ENCODE measurements around the gene ZSCAN32. TPM values are rescaled to one million over a fixed set of nuclear protein-coding genes. Genes with fewer than 3 reads are reported as not detected.

Gene ZSCAN32
- total and polyA plus RNA-seq, 2 of the 8 experiments (the other 6 are each of a cell fraction or from before 2014, with no cell fraction given): 13.4 to 22.0 TPM

GRCh38 chr16:3358871-3359270, 41.9 kb downstream of the ZSCAN32 start:
- Histone ChIP-seq H3K4me1 (replicated peaks in 1 of 4; ENCODE audit: control insufficient read depth in 3 of 4, insufficient read depth in 4 of 4, low read length in 3 of 4) (no peaks in the 10 kb centered on the region), H3K9me3 (ENCODE audit: insufficient read depth in 2 of 2, low read depth in 1 of 2, low read length in 1 of 2) (peaks cover 29 to 38% of the 10 kb centered on the region in 2 experiments), H3K4me2 (ENCODE audit: insufficient read depth in 1 of 2, low read depth in 2 of 2, low read length in 2 of 2) (no peak overlapping the region), H4K8ac (ENCODE audit: extremely low read depth, insufficient read depth, low read length) (no peak overlapping the region), H3K27me3 (replicated peaks in 1 of 4; ENCODE audit: control insufficient read depth in 3 of 4, extremely low read depth in 1 of 4, insufficient read depth in 3 of 4, low read length in 3 of 4) (peaks cover 0 to 2% (median 0%) of the 10 kb centered on the region in 4 experiments; a peak in 1 of 7 replicates), H3K36me3 (ENCODE audit: control insufficient read depth in 2 of 4, insufficient read depth in 4 of 4, low read length in 3 of 4) (no peaks in the 10 kb centered on the region), H2BK12ac (ENCODE audit: low read depth, low read length) (no peak overlapping the region), H2AK5ac (ENCODE audit: low read depth, low read length) (no peak overlapping the region), H4K20me1 (replicated peaks in 1 of 2; ENCODE audit: control insufficient read depth in 1 of 2, insufficient read depth in 2 of 2, low read length in 2 of 2) (no peaks in the 10 kb centered on the region), H3K79me2 (ENCODE audit: control insufficient read depth in 1 of 2, insufficient read depth in 2 of 2, low read length in 2 of 2) (no peaks in the 10 kb centered on the region), H4K5ac (ENCODE audit: insufficient read length, low read depth, low read length) (no peak overlapping the region), H3K23me2 (ENCODE audit: low read depth, low read length) (no peaks in the 10 kb centered on the region), H2BK15ac (ENCODE audit: low read length) (no peak overlapping the region), H3K4ac (replicated peaks; ENCODE audit: insufficient read length, low read depth, low read length) (no peak overlapping the region), H3K27ac (ENCODE audit: low read depth, low read length) (no peak overlapping the region), H2BK120ac (replicated peaks; ENCODE audit: low read depth, low read length) (no peak overlapping the region), H3K79me1 (ENCODE audit: low read depth, low read length) (no peaks in the 10 kb centered on the region), H2BK20ac (ENCODE audit: low read length) (no peak overlapping the region), H3K23ac (ENCODE audit: insufficient read length) (no peak overlapping the region), H3K18ac (ENCODE audit: extremely low read depth, low read length) (no peak overlapping the region), H3K4me3 (ENCODE audit: extremely low read depth in 1 of 4, insufficient read depth in 2 of 4, low read depth in 3 of 4, low read length in 4 of 4) (no peak overlapping the region), H3K9ac (replicated peaks in 1 of 4; ENCODE audit: extremely low read depth in 1 of 4, low read depth in 3 of 4, low read length in 3 of 4) (no peak overlapping the region), H4K91ac (replicated peaks; ENCODE audit: insufficient read length, low read length) (no peak overlapping the region), H2BK5ac (ENCODE audit: low read depth, low read length) (no peak overlapping the region), H3K56ac (replicated peaks; ENCODE audit: insufficient read length, low read depth, low read length) (no peak overlapping the region), H3K14ac (ENCODE audit: insufficient read length) (no peak overlapping the region), H2AFZ (ENCODE audit: low read length) (no peak overlapping the region)
- 67% methylated on average over 1 of the region's 1 CpG; no CpG with 5 or more reads in 1 of the 2 experiments for WGBS, 2 experiments (ENCODE audit: extremely low coverage in 1 of 2, insufficient coverage in 1 of 2, insufficient read length in 1 of 2, insufficient replicate concordance in 2 of 2, low coverage in 1 of 2, low lambda C conversion rate in 2 of 2, missing lambda C conversion rate in 1 of 2)
- ChIA-PET CTCF (ENCODE audit: partially characterized antibody) (interaction anchor here (1.6 kb wide), 1 partner anchor 20 kb away, joined by 3 read pairs; no protein-coding TSS in a partner anchor), POLR2A (ENCODE audit: partially characterized antibody) (no interaction called here)
- DNase-seq (ENCODE audit: low read depth in 1 of 2, low spot score in 2 of 2) (no peak), FAIRE-seq (no peak)
- TF ChIP-seq POLR2A (IDR thresholded peaks at IDR 0.05; ENCODE audit: control extremely low read depth in 1 of 2, low read depth in 2 of 2, low read length in 2 of 2) (no peak), SRF (IDR thresholded peaks at IDR 0.05; ENCODE audit: low read depth, low read length) (no peak), KDM5A (IDR thresholded peaks at IDR 0.05; ENCODE audit: low read length) (no peak), JUN (IDR thresholded peaks at IDR 0.05; ENCODE audit: low read depth, low read length) (no peak), BCL11A (IDR thresholded peaks at IDR 0.05; ENCODE audit: low read depth in 2 of 2, low read length in 2 of 2) (no peak), ATF2 (IDR thresholded peaks at IDR 0.05; ENCODE audit: low read length) (no peak), RBBP5 (IDR thresholded peaks at IDR 0.05; ENCODE audit: borderline replicate concordance, low read depth, low read length) (no peak), E2F6 (IDR thresholded peaks at IDR 0.05) (no peak)

Measured in H1 (cell line).